ENCODE results near the gene FAM53B. TPM values are rescaled to one million over a fixed set of nuclear protein-coding genes. Genes with fewer than 3 reads are reported as not detected.
A peak's percentile ranks its signal among the peaks of the same experiment; 100 is the strongest.
"Not testable (repeated sequence)": the region's sequence is repeated elsewhere in the genome, so short reads cannot be mapped to it uniquely, and the experiment has no call there.

Gene FAM53B
- total and polyA plus RNA-seq, 8 donors: 12.8 to 34.6 (median 23.0) TPM

DNA sequence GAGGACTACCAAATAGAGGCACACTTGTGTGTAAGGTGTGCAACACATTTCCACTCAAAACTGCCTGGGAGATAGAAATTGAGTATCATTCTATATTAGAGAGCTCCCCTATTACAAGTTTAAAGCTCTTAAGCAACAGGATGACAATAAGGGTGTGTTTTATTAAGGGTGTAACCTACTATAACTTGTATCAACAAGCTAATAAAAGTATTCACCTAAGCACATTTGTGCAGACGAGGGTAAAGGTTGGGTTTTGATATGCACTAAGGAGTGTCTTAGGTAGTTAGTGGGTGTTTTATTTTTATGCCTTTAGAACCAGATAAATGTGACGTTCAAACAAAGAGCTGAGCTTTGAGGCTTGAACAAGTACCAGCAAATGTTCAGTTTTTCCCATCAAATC lies 2.8 kb upstream of the FAM53B start:
- H3K36me3 ChIP-seq: no peaks in the 10 kb centered on the region
- DNase-seq (no peak), ATAC-seq (no peak)
- peaks cover 11 to 19% of the 10 kb centered on the region in 2 donors for H3K4me1 ChIP-seq
- H3K27ac ChIP-seq: no peak overlapping the region
- no peaks in the 10 kb centered on the region for H3K27me3 ChIP-seq
- intact Hi-C loops (cut with DNase I): no loop called here
- no peaks in the 10 kb centered on the region for H3K9me3 ChIP-seq
- TF ChIP-seq, protein P1, sequence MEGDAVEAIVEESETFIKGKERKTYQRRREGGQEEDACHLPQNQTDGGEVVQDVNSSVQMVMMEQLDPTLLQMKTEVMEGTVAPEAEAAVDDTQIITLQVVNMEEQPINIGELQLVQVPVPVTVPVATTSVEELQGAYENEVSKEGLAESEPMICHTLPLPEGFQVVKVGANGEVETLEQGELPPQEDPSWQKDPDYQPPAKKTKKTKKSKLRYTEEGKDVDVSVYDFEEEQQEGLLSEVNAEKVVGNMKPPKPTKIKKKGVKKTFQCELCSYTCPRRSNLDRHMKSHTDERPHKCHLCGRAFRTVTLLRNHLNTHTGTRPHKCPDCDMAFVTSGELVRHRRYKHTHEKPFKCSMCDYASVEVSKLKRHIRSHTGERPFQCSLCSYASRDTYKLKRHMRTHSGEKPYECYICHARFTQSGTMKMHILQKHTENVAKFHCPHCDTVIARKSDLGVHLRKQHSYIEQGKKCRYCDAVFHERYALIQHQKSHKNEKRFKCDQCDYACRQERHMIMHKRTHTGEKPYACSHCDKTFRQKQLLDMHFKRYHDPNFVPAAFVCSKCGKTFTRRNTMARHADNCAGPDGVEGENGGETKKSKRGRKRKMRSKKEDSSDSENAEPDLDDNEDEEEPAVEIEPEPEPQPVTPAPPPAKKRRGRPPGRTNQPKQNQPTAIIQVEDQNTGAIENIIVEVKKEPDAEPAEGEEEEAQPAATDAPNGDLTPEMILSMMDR (IDR thresholded peaks at IDR 0.05): no peak
- no peak overlapping the region for H3K4me3 ChIP-seq

DNA sequence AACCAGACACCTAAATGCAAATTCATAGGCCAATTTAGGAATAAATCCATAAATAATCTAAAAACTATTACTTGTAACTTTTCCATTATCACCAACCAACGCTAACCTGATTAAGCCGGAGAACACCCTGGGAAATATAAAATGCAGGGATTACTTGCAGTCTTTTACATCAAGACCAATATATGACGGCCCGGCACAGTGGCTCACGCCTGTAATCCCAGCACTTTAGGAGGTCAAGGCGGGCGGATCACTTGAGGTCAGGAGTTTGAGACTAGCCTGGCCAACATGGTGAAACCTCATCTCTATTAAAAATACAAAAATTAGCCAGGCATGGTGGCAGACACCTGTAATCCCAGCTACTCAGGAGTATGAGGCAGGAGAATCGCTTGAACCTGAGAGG lies 2.3 kb upstream of the FAM53B start:
- H3K4me1 ChIP-seq: peaks cover 16 to 25% of the 10 kb centered on the region in 2 donors
- intact Hi-C loops (cut with DNase I); DNase-seq; H3K36me3 ChIP-seq; H3K9me3 ChIP-seq; H3K27ac ChIP-seq; H3K4me3 ChIP-seq; ATAC-seq; H3K27me3 ChIP-seq: not testable (repeated sequence)

DNA sequence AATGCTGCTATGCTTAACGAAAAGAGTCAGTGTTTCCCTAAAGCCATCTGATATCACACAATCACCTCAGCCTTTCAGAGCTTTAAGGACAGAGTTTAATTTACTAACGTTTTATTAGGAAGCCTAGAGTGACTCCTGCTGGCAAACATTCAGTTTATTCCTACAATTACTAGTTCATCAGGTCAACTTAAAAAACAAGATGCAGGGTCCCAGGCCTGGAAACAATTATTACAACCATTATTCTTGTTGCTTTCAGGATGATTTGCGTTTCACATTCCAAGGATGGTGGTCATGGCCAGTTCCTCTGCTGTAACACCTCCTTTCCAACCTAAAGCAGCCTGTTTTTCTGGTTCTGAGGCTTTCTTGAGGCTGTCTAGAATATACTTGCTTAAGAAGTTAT lies 1.5 kb upstream of the FAM53B start:
- TF ChIP-seq, protein P1 (IDR thresholded peaks at IDR 0.05): peak; percentile 36 to 37
- Histone ChIP-seq H3K9me3 (no peaks in the 10 kb centered on the region), H3K4me1 (peaks cover 24 to 33% of the 10 kb centered on the region in 2 donors), H3K36me3 (no peaks in the 10 kb centered on the region), H3K27ac (peak overlapping the region; percentile 82 to 93), H3K27me3 (no peaks in the 10 kb centered on the region), H3K4me3 (no peak overlapping the region)
- ATAC-seq (peak; percentile 36), DNase-seq (peak in 1 of 4 donors; percentile 73)
- intact Hi-C loops (cut with DNase I): no loop called here

DNA sequence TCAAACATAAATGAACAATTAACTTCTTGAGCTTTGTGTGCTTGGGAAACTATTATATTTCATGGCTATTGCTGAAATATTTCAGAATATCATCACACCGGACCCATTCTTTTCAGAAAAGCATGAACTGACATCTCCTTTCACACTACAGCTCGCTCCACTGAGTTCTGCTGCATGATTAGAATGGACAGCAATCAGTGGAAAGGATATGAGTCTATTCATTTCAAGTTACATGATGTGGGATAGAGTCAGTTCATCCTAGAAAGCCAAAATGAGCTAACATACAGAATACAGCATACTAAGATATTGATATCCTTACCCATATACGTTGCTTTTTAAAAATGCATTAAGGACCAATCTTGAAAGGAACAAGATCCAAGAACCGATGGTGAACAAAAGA lies 1.1 kb upstream of the FAM53B start:
- Histone ChIP-seq H3K27me3 (no peaks in the 10 kb centered on the region), H3K4me3 (peak overlapping the region in 1 of 2 donors; percentile 83), H3K4me1 (peaks cover 28 to 37% of the 10 kb centered on the region in 2 donors), H3K36me3 (no peaks in the 10 kb centered on the region), H3K9me3 (no peaks in the 10 kb centered on the region), H3K27ac (peak overlapping the region; percentile 82 to 93)
- TF ChIP-seq, protein P1 (IDR thresholded peaks at IDR 0.05): no peak
- ATAC-seq (no peak), DNase-seq (no peak)
- intact Hi-C loops (cut with DNase I): no loop called here

DNA sequence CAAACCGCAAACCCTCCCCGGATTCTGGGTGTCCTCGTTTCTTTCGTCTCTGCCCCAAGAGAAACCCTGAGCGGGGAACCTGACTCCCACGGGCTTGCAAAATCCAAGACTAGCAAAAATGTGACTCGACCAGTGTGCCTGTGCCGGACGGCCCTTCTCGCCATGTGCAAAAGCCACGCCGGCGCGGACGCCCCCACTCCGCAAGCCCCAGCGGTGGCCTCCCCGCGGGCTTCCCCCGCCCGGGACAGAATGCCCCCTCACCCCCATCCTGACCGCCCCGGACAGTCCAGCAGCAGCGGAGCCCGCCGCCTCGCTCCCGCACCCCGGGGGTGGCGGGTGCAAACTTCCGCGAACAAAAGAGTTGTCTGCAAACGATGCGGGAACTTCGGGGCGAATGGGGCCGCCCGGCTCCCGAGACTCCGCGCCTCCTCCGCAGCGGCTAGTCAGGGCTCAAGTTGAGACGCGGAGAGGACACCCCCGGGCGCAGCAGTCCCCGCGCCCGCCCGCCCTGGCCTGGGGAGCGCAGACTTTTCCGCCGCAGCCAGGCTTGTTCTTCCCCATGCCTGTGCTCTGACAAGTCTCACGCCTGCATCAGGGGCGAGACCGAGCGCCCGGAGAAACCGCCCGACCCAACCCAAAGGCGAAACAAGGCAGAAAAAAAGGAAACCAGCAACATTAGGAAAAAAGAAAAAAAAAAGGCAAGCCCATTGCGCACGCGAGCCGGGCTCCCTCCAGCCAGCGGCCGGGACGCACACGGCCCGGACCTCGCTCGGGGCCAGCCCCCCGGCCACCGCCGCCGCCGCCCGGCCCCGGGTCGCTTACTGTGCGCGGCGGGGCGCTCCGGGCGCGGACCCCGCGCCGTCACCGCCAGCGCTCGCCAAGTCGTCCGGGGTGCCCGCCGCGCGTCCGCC lies 732 bp downstream of the FAM53B start:
- Histone ChIP-seq H3K36me3 (no peaks in the 10 kb centered on the region), H3K27me3 (no peaks in the 10 kb centered on the region), H3K4me3 (peak overlapping the region; percentile 65 to 83), H3K4me1 (peaks cover 46 to 55% of the 10 kb centered on the region in 2 donors), H3K27ac (peak overlapping the region; percentile 72 to 93), H3K9me3 (no peaks in the 10 kb centered on the region)
- TF ChIP-seq, protein P1 (IDR thresholded peaks at IDR 0.05): no peak
- DNase-seq (peak in 1 of 4 donors; percentile 89), ATAC-seq (peak; percentile 7)
- intact Hi-C loops (cut with DNase I): loop anchor here in 1 of 2 donors (5.0 kb wide), 2 partner anchors 111 to 211 kb away; no protein-coding TSS in a partner anchor
